ENCODE results near the gene SGSH.

SGSH gene

DNA sequence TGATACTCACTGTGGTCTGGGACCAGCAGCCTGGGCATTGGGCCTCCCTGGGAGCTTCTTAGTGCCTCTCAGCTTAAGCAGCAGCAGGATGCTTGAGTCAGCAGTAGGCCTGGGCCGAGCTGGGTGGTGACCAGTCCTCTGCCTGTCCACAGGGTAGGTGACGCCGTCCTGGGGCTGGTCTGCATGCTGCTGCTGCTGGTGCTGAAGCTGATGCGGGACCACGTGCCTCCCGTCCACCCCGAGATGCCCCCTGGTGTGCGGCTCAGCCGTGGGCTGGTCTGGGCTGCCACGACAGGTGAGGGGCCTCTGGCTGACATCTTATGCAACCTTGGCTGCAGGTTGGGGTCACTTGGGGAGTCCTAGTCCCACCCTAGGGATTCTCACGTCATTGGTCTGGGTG lies 7.5 kb upstream of the SGSH start:
- in situ Hi-C loops (cut with HindIII; ENCODE audit: low sequenced_read_pairs): no loop called here

DNA sequence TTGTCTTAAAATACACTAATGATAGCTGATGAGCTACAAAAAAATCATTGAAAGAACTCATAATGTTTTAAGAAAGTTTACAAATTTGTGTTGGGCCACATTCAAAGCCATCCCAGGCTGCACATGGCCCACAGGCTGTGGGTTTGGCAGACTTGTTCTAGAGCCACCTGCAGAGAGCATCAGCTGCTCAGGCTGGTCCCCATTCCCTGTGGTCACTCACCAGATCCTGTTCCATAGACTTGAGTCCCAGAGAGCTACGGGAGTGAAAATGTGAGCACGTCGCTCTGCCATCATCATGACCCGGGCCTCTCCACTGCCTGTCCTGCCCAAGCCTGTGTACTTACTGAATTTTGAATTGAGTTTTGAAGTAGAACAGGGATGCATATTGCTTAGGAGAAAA lies 7.0 kb upstream of the SGSH start:
- in situ Hi-C loops (cut with HindIII; ENCODE audit: low sequenced_read_pairs): no loop called here

- in situ Hi-C loops (cut with HindIII; ENCODE audit: low sequenced_read_pairs): no loop called here
Measured at GRCh38 chr17:80225230-80225629, 5.1 kb upstream of the SGSH start.

GRCh38 chr17:80224683-80225082 lies 4.5 kb upstream of the SGSH start:
- in situ Hi-C loops (cut with HindIII; ENCODE audit: low sequenced_read_pairs): no loop called here

- in situ Hi-C loops (cut with HindIII; ENCODE audit: low sequenced_read_pairs): no loop called here
Measured at GRCh38 chr17:80223838-80224497, 3.8 kb upstream of the SGSH start.

DNA sequence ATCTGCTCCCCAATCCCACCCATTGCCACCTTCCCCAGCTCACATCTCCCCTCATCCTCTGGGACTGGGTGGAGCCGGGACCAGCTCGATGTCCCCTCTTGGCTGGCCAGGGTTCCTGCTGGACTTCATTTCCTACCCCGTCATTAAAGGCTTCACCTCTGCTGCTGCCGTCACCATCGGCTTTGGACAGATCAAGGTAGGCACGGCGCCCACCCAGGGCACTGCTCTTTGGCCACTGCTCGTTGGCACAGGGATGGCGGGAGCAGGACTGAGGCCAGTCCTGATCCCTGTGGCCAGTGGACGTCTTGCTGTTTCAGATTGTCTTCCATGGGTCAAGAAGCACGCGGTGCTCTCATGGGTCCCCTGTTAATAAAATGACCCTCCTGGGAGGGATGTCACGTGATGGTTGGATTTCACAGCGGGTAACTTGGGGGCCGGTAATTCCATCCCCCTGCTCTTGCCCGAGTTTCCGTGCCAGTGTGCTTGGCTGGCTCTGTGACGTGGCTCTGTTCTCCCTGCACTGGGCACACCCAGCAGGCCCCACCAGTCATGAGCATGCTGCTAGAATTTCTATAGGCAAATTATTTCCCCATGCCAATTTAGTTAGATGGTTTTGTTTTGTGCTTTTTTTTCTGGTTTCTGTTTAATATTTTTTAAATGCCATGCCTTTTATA lies 3.1 kb upstream of the SGSH start:
- in situ Hi-C loops (cut with HindIII; ENCODE audit: low sequenced_read_pairs): no loop called here

- in situ Hi-C loops (cut with HindIII; ENCODE audit: low sequenced_read_pairs): no loop called here
Measured at GRCh38 chr17:80222376-80223141, 2.4 kb upstream of the SGSH start.

DNA sequence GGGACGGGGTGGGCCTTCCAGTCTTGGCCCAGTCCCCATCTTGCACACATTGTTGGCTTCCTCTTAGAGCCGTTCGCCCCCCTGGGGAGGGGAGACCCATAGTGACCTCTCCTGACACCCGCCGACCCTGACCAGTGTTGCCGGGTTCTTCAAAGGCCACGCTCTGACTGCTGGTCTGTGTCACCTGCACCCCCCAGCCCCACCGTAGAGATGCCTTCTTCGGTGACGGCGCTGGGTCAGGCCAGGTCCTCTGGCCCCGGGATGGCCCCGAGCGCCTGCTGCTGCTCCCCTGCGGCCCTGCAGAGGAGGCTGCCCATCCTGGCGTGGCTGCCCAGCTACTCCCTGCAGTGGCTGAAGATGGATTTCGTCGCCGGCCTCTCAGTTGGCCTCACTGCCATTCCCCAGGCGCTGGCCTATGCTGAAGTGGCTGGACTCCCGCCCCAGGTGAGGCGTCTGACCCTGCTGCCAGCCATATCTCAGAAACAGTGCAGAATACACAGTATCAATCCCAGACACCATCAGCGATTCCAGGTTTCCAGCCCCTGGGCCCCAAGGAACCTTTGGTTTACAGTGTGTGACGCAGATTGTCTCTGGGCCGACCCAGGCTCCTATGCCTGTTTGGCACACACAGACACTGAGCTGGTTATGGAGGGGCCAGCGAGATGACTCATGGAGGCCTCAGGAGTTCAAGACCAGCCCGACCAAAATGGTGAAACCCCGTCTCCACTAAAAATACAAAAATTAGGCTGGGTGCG lies 1.4 kb upstream of the SGSH start:
- in situ Hi-C loops (cut with HindIII; ENCODE audit: low sequenced_read_pairs): no loop called here

DNA sequence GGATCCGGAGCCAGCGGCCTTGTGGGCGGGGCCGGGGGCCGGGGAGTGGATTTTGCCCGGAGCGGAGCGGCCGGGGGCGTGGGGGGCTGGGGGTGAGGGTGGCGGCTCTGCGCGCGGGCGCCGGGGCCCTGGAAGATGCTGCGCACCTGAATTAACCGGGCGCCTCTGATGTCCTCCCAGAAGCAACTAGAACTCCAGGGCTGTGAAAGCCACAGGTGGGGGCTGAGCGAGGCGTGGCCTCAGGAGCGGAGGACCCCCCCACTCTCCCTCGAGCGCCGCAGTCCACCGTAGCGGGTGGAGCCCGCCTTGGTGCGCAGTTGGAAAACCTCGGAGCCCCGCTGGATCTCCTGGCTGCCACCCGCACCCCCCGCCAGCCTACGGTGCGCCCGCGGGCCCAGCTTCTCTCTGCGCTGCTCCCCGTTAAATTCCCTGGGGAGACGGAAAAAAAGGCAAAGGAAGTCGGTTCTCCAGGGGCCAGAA lies 643 bp upstream of the SGSH start:
- in situ Hi-C loops (cut with HindIII; ENCODE audit: low sequenced_read_pairs): no loop called here

DNA sequence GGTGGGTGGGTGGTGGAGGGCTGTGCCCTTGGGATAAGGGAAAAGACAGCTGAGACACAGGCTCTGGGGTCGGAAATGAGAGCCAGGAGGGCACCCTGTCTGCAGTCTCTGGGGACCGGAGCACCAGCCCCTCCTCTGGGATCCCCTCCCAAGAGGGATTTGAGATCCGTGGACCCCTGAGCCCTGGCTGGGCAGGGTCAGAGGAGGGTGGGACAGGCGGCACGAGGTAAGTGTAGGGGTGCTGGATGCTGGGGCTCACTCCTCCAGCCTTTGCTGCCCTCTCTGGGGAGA lies 425 bp downstream of the SGSH start:
- in situ Hi-C loops (cut with HindIII; ENCODE audit: low sequenced_read_pairs): no loop called here

- in situ Hi-C loops (cut with HindIII; ENCODE audit: low sequenced_read_pairs): no loop called here
Measured at GRCh38 chr17:80219013-80219762, 945 bp downstream of the SGSH start.

DNA sequence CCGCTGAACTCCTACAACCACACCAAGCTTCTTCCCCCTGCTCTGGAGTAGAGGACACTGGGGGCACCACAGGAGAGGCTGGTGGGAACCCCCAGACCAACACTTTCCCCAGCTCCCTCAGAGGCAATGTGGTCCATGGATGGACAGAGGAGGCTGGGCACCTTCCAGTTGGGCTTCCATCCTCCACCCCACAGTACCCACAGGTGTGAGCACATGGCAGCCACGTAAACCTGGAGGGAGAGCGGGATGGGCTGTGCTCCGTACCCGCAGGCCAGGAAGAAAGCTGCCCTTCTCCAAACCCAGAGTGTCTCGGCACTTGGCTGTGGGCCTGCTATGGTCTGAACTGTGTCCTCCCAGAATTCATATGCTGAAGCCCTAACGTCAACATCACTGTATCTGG lies 1.7 kb downstream of the SGSH start:
- in situ Hi-C loops (cut with HindIII; ENCODE audit: low sequenced_read_pairs): no loop called here

GRCh38 chr17:80217703-80218362 lies 2.3 kb downstream of the SGSH start:
- in situ Hi-C loops (cut with HindIII; ENCODE audit: low sequenced_read_pairs): no loop called here

DNA sequence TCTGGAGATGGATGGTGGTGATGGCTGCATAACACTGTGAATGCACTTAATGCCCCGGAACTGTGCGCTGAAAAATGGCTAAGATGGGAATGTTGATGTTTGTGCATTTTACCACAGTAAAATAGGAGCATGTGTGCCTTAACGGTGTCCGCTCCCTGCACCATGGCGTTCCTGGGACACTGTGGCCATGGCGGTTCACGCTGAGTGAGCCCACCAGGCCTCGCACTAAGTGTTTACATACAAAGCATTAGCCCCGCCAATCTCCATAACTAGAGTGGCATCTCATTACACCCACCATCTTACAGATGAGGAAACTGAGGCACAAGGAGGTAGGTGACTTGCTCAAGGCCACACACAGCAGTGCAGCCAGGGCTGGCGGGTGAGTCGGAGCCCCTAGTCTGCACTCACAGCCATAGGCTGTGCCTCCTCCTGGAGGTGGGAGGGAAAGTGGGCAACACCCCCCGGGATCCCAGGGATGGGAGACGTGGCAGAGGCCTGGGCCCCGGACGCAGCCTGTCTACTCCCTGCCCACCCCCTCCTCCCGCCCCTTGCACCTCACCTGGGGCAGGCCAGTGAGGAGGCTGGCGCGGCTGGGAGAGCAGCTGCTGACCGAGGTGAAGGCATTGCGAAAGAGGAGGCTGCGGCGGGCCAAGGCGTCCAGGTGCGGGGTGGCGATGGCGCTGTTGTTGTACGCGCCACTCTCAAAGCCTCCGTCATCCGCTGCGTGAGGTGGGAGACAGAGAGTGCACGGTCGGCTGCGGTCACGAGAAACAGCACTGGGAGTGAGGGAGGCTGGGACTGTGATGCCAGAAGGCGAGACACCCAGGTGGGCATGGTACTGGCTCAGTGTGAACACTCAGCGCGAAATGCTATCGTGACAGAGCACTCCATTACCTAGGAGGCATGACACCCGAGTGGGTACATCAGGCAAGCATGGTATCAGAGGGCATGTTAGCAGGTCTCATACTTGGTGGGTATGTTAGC lies 3.4 kb downstream of the SGSH start:
- in situ Hi-C loops (cut with HindIII; ENCODE audit: low sequenced_read_pairs): no loop called here

DNA sequence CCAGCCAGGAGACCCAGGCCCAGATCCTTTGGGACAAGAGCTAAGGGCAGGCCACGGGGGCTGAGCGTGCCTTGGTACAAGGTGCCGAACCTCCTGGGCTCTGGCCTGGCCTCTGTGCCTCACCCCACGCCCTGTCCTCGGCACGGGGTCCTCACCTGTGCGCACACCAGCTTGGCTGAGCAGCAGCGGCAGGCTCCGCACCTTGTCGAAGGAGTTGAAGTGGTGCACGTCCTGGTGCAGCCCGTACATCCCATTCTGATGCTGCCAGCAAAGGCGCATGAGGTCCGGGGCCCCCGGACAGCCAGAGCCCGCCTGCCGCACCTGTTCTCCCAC lies 5.3 kb downstream of the SGSH start:
- in situ Hi-C loops (cut with HindIII; ENCODE audit: low sequenced_read_pairs): no loop called here

DNA sequence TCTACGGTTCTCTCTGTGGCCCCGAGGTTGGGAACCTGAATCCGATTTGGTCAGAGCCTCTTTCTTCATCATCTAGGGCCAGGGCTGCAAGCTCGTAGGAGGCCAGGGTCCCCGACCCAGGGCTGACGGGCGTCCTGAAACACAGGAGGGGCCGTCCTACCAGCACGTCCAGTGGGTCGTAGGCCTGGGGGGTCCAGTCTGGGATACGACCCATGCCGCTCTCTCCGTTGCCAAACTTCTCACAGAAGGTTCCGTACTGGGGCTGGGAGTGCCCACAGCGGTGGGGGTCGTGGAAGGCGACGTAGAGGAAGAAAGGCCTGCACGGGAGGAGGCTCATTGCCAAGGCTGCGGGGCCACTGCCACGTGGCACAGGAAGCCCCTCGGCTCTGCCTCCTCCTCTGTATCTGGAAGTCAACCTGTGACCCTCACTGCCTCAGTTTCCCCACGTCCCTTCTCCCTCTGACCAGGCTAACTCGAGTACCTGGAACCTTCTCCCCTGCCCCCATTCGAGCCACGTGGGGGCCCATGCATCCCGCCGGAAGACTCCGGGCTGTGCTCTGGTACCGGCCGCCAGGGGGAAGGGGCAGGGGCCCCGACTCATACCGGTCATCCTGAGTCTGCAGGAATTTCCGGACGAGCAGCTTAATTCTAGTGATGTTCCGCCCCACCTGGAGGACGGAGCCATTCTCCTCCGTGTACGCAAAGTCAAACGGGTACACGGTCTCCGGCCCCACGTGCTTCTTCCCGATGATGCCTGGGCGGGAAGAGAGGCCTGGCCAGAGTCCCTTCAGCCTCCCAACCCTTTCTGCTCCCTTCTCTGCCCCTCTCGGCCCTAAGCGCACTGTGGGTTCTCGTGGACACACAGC lies 5.9 kb downstream of the SGSH start:
- in situ Hi-C loops (cut with HindIII; ENCODE audit: low sequenced_read_pairs): no loop called here

- in situ Hi-C loops (cut with HindIII; ENCODE audit: low sequenced_read_pairs): no loop called here
Measured at GRCh38 chr17:80213643-80213975, 6.5 kb downstream of the SGSH start.

DNA sequence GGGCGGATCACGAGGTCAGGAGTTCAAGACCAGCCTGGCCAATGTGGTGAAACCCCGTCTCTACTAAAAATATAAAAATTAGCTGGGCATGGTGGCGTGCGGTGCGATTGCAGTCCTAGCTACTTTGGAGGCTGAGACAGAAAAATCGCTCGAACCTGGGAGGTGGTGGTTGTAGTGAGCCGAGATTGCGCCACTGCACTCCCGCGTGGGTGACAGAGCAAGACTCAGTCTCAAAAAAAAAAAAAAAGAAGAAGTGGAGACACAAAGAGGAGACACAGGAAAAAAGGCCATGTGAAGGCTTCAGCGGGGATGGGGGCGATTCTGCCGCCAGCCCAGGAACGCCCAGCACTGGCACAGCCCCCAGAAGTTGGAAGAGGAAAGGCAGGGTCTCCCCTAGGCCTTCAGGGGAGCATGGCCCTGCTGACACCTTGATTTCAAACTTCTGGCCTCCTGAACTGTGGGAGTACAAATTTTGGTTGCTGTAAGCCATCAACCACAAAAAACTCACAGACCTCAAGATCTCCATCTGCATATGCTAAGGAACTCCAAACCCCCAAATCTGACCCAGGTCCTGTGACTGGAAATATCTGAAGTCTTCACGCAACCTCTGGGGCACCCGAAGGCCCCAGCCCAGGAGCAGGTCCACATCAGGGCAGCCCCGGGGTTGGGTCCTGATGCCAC lies 7.0 kb downstream of the SGSH start:
- in situ Hi-C loops (cut with HindIII; ENCODE audit: low sequenced_read_pairs): no loop called here
